Right atrium auricular region (tissue), 2 donors: ENCODE results near the gene NDUFS3. TPM values are rescaled to one million over a fixed set of nuclear protein-coding genes. Genes with fewer than 3 reads are reported as not detected.

Experiments
- DNase-seq: peaks from one replicate; pipeline ENCODE4 v3.0.0-alpha.2; 2019; ENCODE audit warnings: low spot score
- H3K27ac ChIP-seq, 2 donors: fragments of 200-600 bp; sonication (generic); 1 replicate in 1 of 2; 2 replicates in 1 of 2; pipeline ENCODE4 v1.5.1; 2016 to 2019
- H3K27me3 ChIP-seq, 2 donors: fragments of 200-600 bp; sonication (generic); one replicate each; pipeline versions ENCODE4 v1.5.1 to v1.6.0; 2017 to 2019
- H3K36me3 ChIP-seq: fragments of 200-600 bp; sonication (generic); one replicate; pipeline ENCODE4 v1.5.1; 2016
- H3K4me1 ChIP-seq, 2 donors: fragments of 200-600 bp; sonication (generic); one replicate each; pipeline versions ENCODE4 v1.5.1 to v1.6.0; 2017 to 2019
- H3K4me3 ChIP-seq, 2 donors: fragments of 200-600 bp; sonication (generic); 1 replicate in 1 of 2; 2 replicates in 1 of 2; pipeline ENCODE4 v1.5.1; 2017 to 2019; ENCODE audit warnings: mild to moderate bottlenecking in 1 of 2, moderate library complexity in 1 of 2
- H3K9me3 ChIP-seq, 2 donors: fragments of 200-600 bp; sonication (generic); one replicate each; pipeline ENCODE4 v1.5.1; 2019
- total RNA-seq, 2 donors: library from RNA; depleted of rRNA; stranded (reverse); fragments of >200 nt; gene quantifications; one replicate each; pipeline ENCODE4 v1.1.0, GENCODE V29; 2016
- TF ChIP-seq, protein P1 (sequence below), 2 donors: fragments of 200-600 bp; sonication (generic); IDR thresholded peaks; one replicate each; pipeline ENCODE4 v1.5.1; 2019; ENCODE audit warnings: antibody characterized with exemption in 2 of 2

Gene NDUFS3
- total RNA-seq, 2 donors from 2014 or later, result 93.4 to 125 TPM

GRCh38 chr11:47605921-47606320 lies 27.0 kb downstream of the NDUFS3 start:
- peaks cover 0 to 30% of the 10 kb centered on the region in 2 donors for H3K4me1 ChIP-seq
- TF ChIP-seq, protein P1, sequence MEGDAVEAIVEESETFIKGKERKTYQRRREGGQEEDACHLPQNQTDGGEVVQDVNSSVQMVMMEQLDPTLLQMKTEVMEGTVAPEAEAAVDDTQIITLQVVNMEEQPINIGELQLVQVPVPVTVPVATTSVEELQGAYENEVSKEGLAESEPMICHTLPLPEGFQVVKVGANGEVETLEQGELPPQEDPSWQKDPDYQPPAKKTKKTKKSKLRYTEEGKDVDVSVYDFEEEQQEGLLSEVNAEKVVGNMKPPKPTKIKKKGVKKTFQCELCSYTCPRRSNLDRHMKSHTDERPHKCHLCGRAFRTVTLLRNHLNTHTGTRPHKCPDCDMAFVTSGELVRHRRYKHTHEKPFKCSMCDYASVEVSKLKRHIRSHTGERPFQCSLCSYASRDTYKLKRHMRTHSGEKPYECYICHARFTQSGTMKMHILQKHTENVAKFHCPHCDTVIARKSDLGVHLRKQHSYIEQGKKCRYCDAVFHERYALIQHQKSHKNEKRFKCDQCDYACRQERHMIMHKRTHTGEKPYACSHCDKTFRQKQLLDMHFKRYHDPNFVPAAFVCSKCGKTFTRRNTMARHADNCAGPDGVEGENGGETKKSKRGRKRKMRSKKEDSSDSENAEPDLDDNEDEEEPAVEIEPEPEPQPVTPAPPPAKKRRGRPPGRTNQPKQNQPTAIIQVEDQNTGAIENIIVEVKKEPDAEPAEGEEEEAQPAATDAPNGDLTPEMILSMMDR (IDR thresholded peaks at IDR 0.05), result no peak

GRCh38 chr11:47606731-47607130 lies 27.9 kb downstream of the NDUFS3 start:
- TF ChIP-seq, protein P1 (IDR thresholded peaks at IDR 0.05), result no peak
- Histone ChIP-seq H3K9me3 (no peaks in the 10 kb centered on the region), H3K27ac (no peak overlapping the region), H3K27me3 (no peaks in the 10 kb centered on the region), H3K4me1 (peaks cover 0 to 30% of the 10 kb centered on the region in 2 donors), H3K36me3 (no peaks in the 10 kb centered on the region), H3K4me3 (no peak overlapping the region)
- DNase-seq, result no peak

More at GRCh38 chr11:47605921-47606320, 27.0 kb downstream of the NDUFS3 start:
- no peaks in the 10 kb centered on the region for H3K36me3 ChIP-seq
- H3K9me3 ChIP-seq, result no peaks in the 10 kb centered on the region
- no peak for DNase-seq
- no peaks in the 10 kb centered on the region for H3K27me3 ChIP-seq
- H3K4me3 ChIP-seq, result no peak overlapping the region
- no peak overlapping the region for H3K27ac ChIP-seq

DNA sequence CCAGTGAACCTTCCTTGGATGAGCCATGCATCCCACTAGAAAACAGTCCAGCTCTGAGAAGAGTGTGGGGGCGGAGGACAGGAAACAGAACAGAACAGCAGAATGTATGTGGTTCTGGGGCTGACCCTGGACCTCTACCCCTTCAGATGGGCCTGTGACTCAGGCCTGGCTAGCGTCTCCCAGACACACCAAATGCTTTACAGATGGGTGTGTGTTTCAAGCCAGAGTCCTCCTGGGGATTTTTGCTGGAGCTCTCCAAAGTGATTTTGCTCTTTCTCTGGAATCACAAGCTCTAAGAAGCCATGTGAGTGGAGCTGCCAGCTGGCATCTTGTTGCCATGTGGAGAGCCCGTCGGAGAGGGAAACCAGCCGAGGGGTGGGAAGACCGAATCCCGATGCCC lies 28.5 kb downstream of the NDUFS3 start:
- H3K4me3 ChIP-seq, result no peak overlapping the region

GRCh38 chr11:47609675-47610074 lies 30.8 kb downstream of the NDUFS3 start:
- TF ChIP-seq, protein P1 (IDR thresholded peaks at IDR 0.05), result no peak
- H3K27ac ChIP-seq, result no peak overlapping the region
- H3K9me3 ChIP-seq, result no peaks in the 10 kb centered on the region
- H3K4me1 ChIP-seq, result peaks cover 0 to 30% of the 10 kb centered on the region in 2 donors
- no peak for DNase-seq
- no peaks in the 10 kb centered on the region for H3K36me3 ChIP-seq
- H3K4me3 ChIP-seq, result no peak overlapping the region
- H3K27me3 ChIP-seq, result no peaks in the 10 kb centered on the region

More for the DNA sequence above, 28.5 kb downstream of the NDUFS3 start:
- Histone ChIP-seq H3K27ac (no peak overlapping the region), H3K4me1 (peaks cover 0 to 30% of the 10 kb centered on the region in 2 donors), H3K36me3 (no peaks in the 10 kb centered on the region), H3K27me3 (no peaks in the 10 kb centered on the region), H3K9me3 (no peaks in the 10 kb centered on the region)
- DNase-seq, result no peak
- TF ChIP-seq, protein P1 (IDR thresholded peaks at IDR 0.05), result no peak

DNA sequence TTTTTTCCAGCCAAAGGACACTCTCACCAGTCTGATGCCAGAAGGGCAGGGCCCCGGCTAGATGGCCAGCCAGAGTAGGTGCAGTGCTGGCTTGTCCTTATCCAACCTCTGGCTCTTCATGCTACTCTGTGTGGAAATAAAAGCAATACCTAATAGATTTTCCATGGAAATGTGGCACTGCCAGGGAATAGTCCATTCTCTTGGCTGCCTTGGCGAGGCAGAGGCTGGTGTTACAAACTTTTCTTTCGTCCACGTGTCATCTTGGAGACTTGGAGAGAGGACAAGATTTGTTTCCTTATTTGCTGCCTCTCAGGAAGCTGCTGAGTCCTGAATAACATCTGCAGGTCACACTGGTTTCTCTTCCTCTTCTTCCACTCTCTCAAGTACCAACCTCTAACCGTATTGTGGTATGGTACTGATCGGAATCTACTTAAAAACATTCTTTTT lies 32.5 kb downstream of the NDUFS3 start:
- TF ChIP-seq, protein P1 (IDR thresholded peaks at IDR 0.05), result no peak
- H3K27ac ChIP-seq, result no peak overlapping the region

GRCh38 chr11:47615249-47615648 lies 36.4 kb downstream of the NDUFS3 start:
- DNase-seq, result no peak
- H3K27ac ChIP-seq, result no peak overlapping the region
- H3K36me3 ChIP-seq, result peaks cover 21% of the 10 kb centered on the region
- H3K4me3 ChIP-seq, result no peak overlapping the region
- H3K4me1 ChIP-seq, result no peaks in the 10 kb centered on the region
- H3K9me3 ChIP-seq, result no peaks in the 10 kb centered on the region
- TF ChIP-seq, protein P1 (IDR thresholded peaks at IDR 0.05), result no peak
- no peaks in the 10 kb centered on the region for H3K27me3 ChIP-seq

More for the DNA sequence above, 32.5 kb downstream of the NDUFS3 start:
- H3K4me3 ChIP-seq, result no peak overlapping the region
- no peak for DNase-seq
- H3K9me3 ChIP-seq, result no peaks in the 10 kb centered on the region
- no peaks in the 10 kb centered on the region for H3K27me3 ChIP-seq
- no peaks in the 10 kb centered on the region for H3K36me3 ChIP-seq
- H3K4me1 ChIP-seq, result peaks cover 0 to 21% of the 10 kb centered on the region in 2 donors
